ENCODE data around the gene ZNF512B. TPM values are rescaled to one million over a fixed set of nuclear protein-coding genes. Genes with fewer than 3 reads are reported as not detected.
"Not testable (repeated sequence)": the region's sequence is repeated elsewhere in the genome, so short reads cannot be mapped to it uniquely, and the experiment has no call there.

Gene ZNF512B
- total RNA-seq, 1 donor from 2014 or later = 10.3 TPM

GRCh38 chr20:63931735-63932134 is 38.0 kb downstream of the ZNF512B start:
- Histone ChIP-seq H3K27ac (no peak overlapping the region), H3K27me3 (no peaks in the 10 kb centered on the region), H3K9me3 (no peaks in the 10 kb centered on the region), H3K4me3 (no peak overlapping the region), H3K36me3 (peaks cover 0 to 53% of the 10 kb centered on the region in 2 donors), H3K4me1 (no peaks in the 10 kb centered on the region)
- no peak for TF ChIP-seq POLR2A (IDR thresholded peaks at IDR 0.05)
- TF ChIP-seq POLR2AphosphoS5 (IDR thresholded peaks at IDR 0.05; ENCODE audit: insufficient read depth in 1 of 2, low read depth in 1 of 2) = no peak
- TF ChIP-seq, protein P1, sequence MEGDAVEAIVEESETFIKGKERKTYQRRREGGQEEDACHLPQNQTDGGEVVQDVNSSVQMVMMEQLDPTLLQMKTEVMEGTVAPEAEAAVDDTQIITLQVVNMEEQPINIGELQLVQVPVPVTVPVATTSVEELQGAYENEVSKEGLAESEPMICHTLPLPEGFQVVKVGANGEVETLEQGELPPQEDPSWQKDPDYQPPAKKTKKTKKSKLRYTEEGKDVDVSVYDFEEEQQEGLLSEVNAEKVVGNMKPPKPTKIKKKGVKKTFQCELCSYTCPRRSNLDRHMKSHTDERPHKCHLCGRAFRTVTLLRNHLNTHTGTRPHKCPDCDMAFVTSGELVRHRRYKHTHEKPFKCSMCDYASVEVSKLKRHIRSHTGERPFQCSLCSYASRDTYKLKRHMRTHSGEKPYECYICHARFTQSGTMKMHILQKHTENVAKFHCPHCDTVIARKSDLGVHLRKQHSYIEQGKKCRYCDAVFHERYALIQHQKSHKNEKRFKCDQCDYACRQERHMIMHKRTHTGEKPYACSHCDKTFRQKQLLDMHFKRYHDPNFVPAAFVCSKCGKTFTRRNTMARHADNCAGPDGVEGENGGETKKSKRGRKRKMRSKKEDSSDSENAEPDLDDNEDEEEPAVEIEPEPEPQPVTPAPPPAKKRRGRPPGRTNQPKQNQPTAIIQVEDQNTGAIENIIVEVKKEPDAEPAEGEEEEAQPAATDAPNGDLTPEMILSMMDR (IDR thresholded peaks at IDR 0.05) = no peak
- intact Hi-C loops (cut with DNase I) = no loop called here
- no peak for DNase-seq (ENCODE audit: extremely low spot score in 2 of 2)

DNA sequence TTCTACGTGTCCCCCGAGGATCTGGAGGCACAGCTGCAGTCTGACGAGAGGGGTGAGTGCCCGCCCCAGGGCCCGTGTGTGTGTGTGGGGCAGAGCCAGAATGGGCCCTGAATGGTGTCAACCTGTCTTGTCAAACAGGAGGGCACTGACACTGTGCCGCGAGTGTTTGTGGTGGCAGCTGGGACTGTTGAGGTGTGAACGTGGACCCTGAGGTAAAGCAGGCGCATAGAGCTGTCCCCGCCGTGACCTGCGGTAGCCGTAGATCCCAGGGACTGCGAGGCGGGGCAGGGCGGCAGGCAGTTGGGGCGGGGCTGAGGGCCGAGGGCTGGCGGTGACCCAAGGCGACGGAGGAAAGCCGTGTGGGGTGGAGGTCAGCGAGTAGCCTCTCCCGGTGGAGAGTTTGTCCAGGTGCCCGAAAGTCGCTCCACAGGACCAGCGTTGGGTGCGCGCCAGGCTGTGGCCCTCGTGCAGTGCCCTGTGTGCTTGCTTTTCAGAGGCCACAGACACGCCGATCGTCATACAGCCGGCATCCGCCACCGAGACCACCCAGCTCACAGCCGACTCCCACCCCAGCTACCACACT is 38.7 kb downstream of the ZNF512B start:
- TF ChIP-seq, protein P1 (IDR thresholded peaks at IDR 0.05) = no peak
- TF ChIP-seq POLR2AphosphoS5 (IDR thresholded peaks at IDR 0.05; ENCODE audit: insufficient read depth in 1 of 2, low read depth in 1 of 2) (no peak), POLR2A (IDR thresholded peaks at IDR 0.05) (no peak)

GRCh38 chr20:63929473-63929883 is 40.3 kb downstream of the ZNF512B start:
- intact Hi-C loops (cut with DNase I); H3K4me3 ChIP-seq; H3K4me1 ChIP-seq; H3K27me3 ChIP-seq; H3K27ac ChIP-seq; H3K9me3 ChIP-seq; DNase-seq (ENCODE audit: extremely low spot score in 2 of 2): not testable (repeated sequence)
- peaks cover 0 to 52% of the 10 kb centered on the region in 2 donors for H3K36me3 ChIP-seq

More for the DNA sequence above, 38.7 kb downstream of the ZNF512B start:
- intact Hi-C loops (cut with DNase I) = no loop called here
- Histone ChIP-seq H3K9me3 (no peaks in the 10 kb centered on the region), H3K27ac (no peak overlapping the region), H3K27me3 (no peaks in the 10 kb centered on the region), H3K4me3 (no peak overlapping the region), H3K36me3 (peaks cover 0 to 53% of the 10 kb centered on the region in 2 donors), H3K4me1 (no peaks in the 10 kb centered on the region)
- DNase-seq (ENCODE audit: extremely low spot score in 2 of 2) = no peak

DNA sequence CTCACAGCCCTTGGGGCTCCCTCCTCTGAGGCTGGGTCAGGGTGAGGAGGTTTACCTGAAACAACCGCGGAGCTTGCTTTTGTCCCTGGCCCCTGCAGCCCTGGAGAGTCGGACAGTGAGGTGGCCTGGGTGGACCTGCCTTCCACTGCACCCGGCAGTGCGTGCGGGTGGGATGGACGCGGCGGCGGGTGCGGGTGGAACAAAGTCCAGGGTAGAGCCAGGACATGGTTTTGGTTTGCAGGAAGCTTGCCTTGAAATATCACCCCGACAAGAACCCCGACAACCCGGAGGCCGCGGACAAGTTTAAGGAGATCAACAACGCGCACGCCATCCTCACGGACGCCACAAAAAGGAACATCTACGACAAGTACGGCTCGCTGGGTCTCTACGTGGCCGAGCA is 40.7 kb downstream of the ZNF512B start:
- no peaks in the 10 kb centered on the region for H3K27me3 ChIP-seq
- no peaks in the 10 kb centered on the region for H3K4me1 ChIP-seq
- no peak overlapping the region for H3K4me3 ChIP-seq
- DNase-seq (ENCODE audit: extremely low spot score in 2 of 2) = no peak
- H3K36me3 ChIP-seq = peaks cover 0 to 49% of the 10 kb centered on the region in 2 donors
- intact Hi-C loops (cut with DNase I) = no loop called here
- TF ChIP-seq POLR2AphosphoS5 (IDR thresholded peaks at IDR 0.05; ENCODE audit: insufficient read depth in 1 of 2, low read depth in 1 of 2) (no peak), POLR2A (IDR thresholded peaks at IDR 0.05) (no peak)
- TF ChIP-seq, protein P1 (IDR thresholded peaks at IDR 0.05) = no peak
- no peak overlapping the region for H3K27ac ChIP-seq
- no peaks in the 10 kb centered on the region for H3K9me3 ChIP-seq

DNA sequence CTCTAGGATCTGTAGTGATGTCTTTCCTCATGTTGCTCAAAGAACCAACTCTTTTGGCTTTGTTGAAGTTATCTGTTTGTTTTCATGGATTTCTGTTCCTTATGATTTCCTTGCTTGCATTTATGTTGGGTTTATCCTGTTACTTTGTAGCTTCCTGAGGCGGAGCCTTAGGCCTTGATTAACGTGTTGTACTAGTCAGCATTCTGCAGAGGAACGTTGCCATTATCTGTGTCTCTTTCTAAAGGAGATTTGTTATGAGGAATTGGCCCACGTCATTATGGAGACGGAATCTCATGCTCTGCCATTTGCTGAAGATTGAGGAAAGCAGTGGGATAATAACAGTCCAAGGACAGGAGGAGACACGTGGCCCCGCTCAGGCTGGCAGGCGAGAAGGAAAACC is 43.4 kb downstream of the ZNF512B start:
- TF ChIP-seq POLR2A (IDR thresholded peaks at IDR 0.05) (no peak), POLR2AphosphoS5 (IDR thresholded peaks at IDR 0.05; ENCODE audit: insufficient read depth in 1 of 2, low read depth in 1 of 2) (no peak)
- TF ChIP-seq, protein P1 (IDR thresholded peaks at IDR 0.05) = no peak
- Histone ChIP-seq H3K9me3 (no peaks in the 10 kb centered on the region), H3K4me1 (no peaks in the 10 kb centered on the region), H3K4me3 (no peak overlapping the region), H3K27ac (no peak overlapping the region), H3K36me3 (peaks cover 0 to 36% of the 10 kb centered on the region in 2 donors), H3K27me3 (no peaks in the 10 kb centered on the region)
- intact Hi-C loops (cut with DNase I) = no loop called here
- DNase-seq (ENCODE audit: extremely low spot score in 2 of 2) = no peak

Measured in vagina (tissue), 2 donors.